Kidney glomerular epithelial cell (primary cell): ENCODE measurements around the gene CIITA.
"Not testable (repeated sequence)": the region's sequence is repeated elsewhere in the genome, so short reads cannot be mapped to it uniquely, and the experiment has no call there.

ENCODE experiments used
- DNase-seq: peaks from one replicate; lab custom pipeline; 2025; lab: John Stamatoyannopoulos, UW

The CIITA gene

GRCh38 chr16:10921536-10922327 is 44.7 kb downstream of the CIITA start:
- no peak for DNase-seq

GRCh38 chr16:10922328-10923145 is 45.5 kb downstream of the CIITA start:
- DNase-seq: no peak

GRCh38 chr16:10923146-10923649 is 46.2 kb downstream of the CIITA start:
- no peak for DNase-seq

GRCh38 chr16:10923650-10924214 is 46.7 kb downstream of the CIITA start:
- DNase-seq: no peak

GRCh38 chr16:10925285-10925684 is 48.3 kb downstream of the CIITA start:
- not testable (repeated sequence) for DNase-seq

- DNase-seq: no peak
Observed at GRCh38 chr16:10926094-10926493, 49.1 kb downstream of the CIITA start.

GRCh38 chr16:10926867-10927266 is 49.9 kb downstream of the CIITA start:
- DNase-seq: no peak

- DNase-seq: no peak
Observed at GRCh38 chr16:10927497-10928112, 50.6 kb downstream of the CIITA start.

- DNase-seq: not testable (repeated sequence)
Observed at GRCh38 chr16:10929097-10929496, 52.1 kb downstream of the CIITA start.

GRCh38 chr16:10929853-10930754 is 53.1 kb downstream of the CIITA start:
- no peak for DNase-seq

- DNase-seq: no peak
Observed at GRCh38 chr16:10930755-10931093, 53.7 kb downstream of the CIITA start.

GRCh38 chr16:10931134-10931533 is 54.1 kb downstream of the CIITA start:
- DNase-seq: no peak

GRCh38 chr16:10931977-10932632 is 55.1 kb downstream of the CIITA start:
- no peak for DNase-seq

- DNase-seq: no peak
Observed at GRCh38 chr16:10932959-10933710, 56.1 kb downstream of the CIITA start.

- no peak for DNase-seq
Observed at GRCh38 chr16:10933865-10934264, 56.9 kb downstream of the CIITA start.

GRCh38 chr16:10934325-10935107 is 57.5 kb downstream of the CIITA start:
- no peak for DNase-seq

GRCh38 chr16:10935226-10935915 is 58.4 kb downstream of the CIITA start:
- no peak for DNase-seq

GRCh38 chr16:10936272-10936984 is 59.4 kb downstream of the CIITA start:
- DNase-seq: no peak
